NCI-H226 (cell line): ENCODE results near the gene NTN4.
A peak's percentile ranks its signal among the peaks of the same experiment; 100 is the strongest.
"Not testable (repeated sequence)": the region's sequence is repeated elsewhere in the genome, so short reads cannot be mapped to it uniquely, and the experiment has no call there.

Experiments used
- DNase-seq: peaks from one replicate; pipeline ENCODE4 v3.0.0-alpha.2; 2015

The NTN4 gene

DNA sequence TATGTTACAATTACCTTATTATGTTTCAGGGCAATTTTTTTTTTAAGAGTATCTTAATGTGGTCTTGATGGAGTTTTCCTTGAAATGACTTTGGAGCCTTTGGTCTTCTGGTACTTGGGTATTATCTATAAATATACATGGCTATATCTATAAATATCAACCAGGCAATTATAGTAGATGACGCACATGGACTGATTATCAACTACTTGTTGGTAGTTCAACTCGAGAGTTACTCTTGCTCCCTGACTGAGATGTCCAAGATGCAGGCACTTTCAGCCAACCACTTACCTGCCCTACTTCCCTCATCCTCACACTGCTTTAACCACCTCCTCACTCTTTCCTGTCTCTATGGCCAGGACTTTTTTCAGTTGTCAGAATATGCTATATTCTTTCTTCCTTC, 85.4 kb downstream of the NTN4 start:
- DNase-seq: no peak

- DNase-seq: no peak
Observed at GRCh38 chr12:95703986-95704385, 86.6 kb downstream of the NTN4 start.

GRCh38 chr12:95701722-95702418, 88.7 kb downstream of the NTN4 start:
- peak; percentile 48 for DNase-seq

- peak; percentile 22 for DNase-seq
Observed at GRCh38 chr12:95701275-95701674, 89.3 kb downstream of the NTN4 start.

GRCh38 chr12:95700316-95700785, 90.2 kb downstream of the NTN4 start:
- peak; percentile 96 for DNase-seq

DNA sequence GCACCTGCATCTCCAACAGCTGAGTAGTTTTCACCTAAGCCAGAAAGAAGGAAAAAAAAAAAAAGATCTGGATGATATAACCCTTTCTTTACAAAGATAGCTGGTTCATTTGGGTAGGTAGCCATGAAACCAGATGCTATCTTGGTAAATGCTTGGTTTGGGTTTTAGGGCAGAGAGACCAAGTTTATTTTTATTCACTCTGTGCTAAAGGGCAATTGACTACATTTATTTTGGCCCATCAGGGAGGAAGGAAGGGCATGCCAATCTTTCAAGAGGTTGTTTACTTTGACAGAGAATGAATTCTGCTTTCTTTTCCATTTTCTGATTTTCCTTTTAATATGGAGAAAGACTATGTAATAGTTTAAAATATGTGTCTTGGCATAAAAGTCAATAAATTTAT, 91.0 kb downstream of the NTN4 start:
- no peak for DNase-seq

- DNase-seq: no peak
Observed at GRCh38 chr12:95694136-95694535, 96.4 kb downstream of the NTN4 start.

GRCh38 chr12:95693689-95694088, 96.9 kb downstream of the NTN4 start:
- no peak for DNase-seq

GRCh38 chr12:95690861-95691635, 99.5 kb downstream of the NTN4 start:
- no peak for DNase-seq

GRCh38 chr12:95687937-95688336, 102.6 kb downstream of the NTN4 start:
- DNase-seq: no peak

- no peak for DNase-seq
Observed at GRCh38 chr12:95683418-95683817, 107.1 kb downstream of the NTN4 start.

DNA sequence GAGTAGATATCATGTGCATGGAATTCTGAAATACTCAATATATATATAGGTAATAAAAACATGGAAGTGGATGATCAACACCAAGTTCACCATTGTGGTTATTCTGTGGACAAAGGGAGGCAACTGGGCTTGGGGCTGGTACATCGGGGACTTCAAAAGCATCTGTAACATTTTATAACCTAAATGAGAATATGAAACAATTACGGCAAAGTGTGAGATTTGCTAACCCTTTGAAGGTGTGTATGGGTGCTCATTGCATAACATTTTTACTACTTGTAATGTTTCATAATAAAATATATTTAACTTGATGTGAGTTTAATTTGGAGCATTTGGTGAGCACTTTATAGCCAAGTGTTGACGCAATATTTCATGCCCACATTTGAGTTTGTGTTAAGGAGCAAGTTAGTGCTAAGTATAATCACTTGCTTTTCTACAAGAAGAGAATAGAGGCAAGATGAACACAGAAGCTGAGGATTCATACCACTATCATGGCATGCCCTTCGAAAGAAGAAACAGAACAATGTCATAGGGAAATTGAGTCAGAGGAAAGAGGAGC, 109.3 kb downstream of the NTN4 start:
- no peak for DNase-seq

GRCh38 chr12:95678684-95679083, 111.9 kb downstream of the NTN4 start:
- DNase-seq: no peak

DNA sequence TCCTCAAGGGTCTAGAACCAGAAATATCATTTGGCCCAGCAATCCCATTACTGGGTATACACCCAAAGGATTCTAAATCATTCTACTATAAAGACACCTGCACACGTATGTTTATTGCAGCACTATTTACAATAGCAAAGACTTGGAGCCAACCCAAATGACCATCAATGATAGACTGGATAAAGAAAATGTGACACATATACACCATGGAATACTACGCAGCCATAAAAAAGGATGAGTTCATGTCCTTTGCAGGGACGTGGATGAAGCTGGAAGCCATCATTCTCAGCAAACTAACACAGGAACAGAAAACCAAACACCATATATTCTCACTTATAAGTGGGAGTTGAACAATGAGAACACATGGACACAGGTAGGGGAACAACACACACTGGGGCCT, 112.8 kb downstream of the NTN4 start:
- DNase-seq: not testable (repeated sequence)

DNA sequence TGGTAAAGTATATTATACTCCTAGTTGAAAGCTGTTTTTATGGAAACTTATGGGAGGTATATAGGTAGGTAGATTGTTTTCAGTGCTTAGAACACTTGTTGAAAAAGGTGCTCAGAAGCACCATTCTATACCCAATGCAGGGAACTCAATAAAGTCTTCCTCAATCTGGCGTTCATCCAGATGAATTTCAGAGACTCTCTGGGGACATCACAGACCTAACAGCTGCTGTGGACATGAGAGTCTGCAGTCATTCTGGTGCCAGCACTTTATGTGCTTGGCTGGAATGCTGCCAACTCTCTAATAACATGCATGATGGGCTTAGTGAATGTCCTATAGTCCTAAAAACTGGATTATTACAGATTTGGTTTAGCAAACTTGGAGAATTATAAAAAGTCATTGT, 115.9 kb downstream of the NTN4 start:
- DNase-seq: no peak

DNA sequence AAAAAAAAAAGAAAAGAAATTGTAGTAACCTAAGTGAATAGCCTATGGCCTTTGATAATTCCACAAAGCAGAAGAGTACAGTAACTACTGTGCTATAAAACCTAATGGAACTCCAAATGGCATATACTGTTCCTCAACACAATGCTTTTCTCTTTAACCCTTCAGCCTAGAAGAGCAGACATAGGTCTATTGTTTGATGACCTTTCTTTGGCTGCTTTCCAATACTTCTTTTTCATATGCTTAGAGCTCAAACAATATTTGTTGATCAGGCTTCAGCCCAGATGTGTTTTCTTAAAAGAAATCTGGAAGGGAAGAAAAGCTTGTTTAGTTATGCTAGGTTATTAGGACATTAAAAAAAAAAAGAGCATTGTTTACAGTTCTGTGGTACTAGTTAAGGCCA, 116.4 kb downstream of the NTN4 start:
- DNase-seq: no peak

DNA sequence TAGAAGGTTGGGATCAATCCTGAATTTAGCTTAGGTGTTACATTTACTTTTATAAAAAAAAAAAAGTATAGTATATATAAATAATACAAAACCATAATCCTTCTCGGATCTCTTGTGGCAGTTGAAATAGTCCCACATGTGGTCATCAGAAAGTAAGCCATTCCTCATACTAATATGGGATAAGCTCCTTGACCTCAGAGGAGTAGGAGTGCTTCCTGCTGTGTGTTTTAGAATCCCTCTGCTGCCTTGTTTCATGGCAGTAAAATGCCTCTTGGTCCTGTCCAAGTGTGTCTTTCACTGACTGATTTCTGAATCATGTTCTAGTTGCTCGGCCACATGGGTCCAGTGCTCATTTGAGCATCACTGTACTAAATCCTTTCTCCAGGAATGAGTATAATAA, 117.0 kb downstream of the NTN4 start:
- no peak for DNase-seq

- DNase-seq: no peak
Observed at GRCh38 chr12:95672166-95672565, 118.4 kb downstream of the NTN4 start.

DNA sequence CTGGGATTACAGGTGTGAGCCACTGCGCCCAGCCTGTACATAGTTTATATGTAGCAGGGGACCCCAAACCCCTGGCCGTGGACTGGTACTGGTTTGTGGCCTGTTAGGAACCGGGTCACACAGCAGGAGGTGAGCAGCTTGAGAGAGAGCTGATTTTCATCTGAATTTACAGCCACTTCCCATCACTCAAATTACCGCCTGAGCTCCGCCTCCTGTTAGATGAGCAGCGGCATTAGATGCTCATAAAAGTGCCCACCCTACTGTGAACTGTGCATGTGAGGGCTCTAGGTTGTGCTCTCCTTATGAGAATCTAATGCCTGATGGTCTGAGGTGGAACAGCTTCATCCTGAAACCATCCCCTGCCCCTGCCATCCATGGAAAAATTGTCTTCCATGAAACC, 119.3 kb downstream of the NTN4 start:
- no peak for DNase-seq

GRCh38 chr12:95663525-95663924, 127.0 kb downstream of the NTN4 start:
- DNase-seq: no peak

DNA sequence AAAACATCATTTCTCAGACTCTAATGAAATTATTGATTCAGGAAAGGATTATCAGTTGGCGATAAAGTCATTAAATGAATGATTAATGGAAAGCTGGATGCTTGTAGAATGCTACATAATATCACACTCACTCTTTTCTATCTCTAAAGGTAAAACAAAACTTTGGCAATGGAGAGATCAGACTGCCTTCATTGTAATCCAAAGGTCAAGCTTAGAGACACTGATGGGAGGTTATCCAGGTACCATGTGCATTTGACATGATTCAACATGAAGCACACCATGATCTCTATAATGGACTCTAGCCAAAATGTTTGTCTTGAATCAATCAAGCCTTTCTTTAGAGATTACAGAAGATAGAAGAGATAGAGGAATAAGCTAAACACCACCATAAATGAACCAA, 129.2 kb downstream of the NTN4 start:
- DNase-seq: no peak

- no peak for DNase-seq
Observed at GRCh38 chr12:95658386-95658785, 132.2 kb downstream of the NTN4 start.

DNA sequence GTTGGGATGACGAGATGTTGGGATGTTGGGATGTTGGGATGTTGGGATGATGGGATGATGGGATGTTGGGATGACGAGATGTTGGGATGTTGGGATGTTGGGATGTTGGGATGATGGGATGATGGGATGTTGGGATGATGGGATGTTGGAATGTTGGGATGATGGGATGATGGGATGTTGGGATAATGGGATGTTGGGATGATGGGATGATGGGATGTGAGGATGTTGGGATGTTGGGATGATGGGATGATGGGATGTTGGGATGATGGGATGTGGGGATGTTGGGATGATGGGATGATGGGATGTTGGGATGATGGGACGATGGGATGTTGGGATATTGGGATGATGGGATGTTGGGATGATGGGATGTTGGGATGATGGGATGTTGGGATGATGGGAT, 135.9 kb downstream of the NTN4 start:
- DNase-seq: not testable (repeated sequence)
